ENCODE measurements around the gene CDH5. TPM values are rescaled to one million over a fixed set of nuclear protein-coding genes. Genes with fewer than 3 reads are reported as not detected.
"Not testable (repeated sequence)": the region's sequence is repeated elsewhere in the genome, so short reads cannot be mapped to it uniquely, and the experiment has no call there.

Gene CDH5
- polyA plus RNA-seq = 20.2 TPM
- long read RNA-seq, donor 1, full-length matches to known transcripts = 2 of 2 reads
- long read RNA-seq, donor 1, partial matches to known transcripts = 0 of 2 reads
- long read RNA-seq, donor 1, other reads (novel, unspliced or antisense) = 0 of 2 reads
- long read RNA-seq, donor 2, full-length matches to known transcripts = 2 of 8 reads
- long read RNA-seq, donor 2, partial matches to known transcripts = 6 of 8 reads
- long read RNA-seq, donor 2, other reads (novel, unspliced or antisense) = 0 of 8 reads
- long read RNA-seq, donor 3 = 0 reads
- long read RNA-seq, donor 4, full-length matches to known transcripts = 1 of 1 reads
- long read RNA-seq, donor 4, partial matches to known transcripts = 0 of 1 reads
- long read RNA-seq, donor 4, other reads (novel, unspliced or antisense) = 0 of 1 reads
- long read RNA-seq, donor 5, full-length matches to known transcripts = 4 of 4 reads
- long read RNA-seq, donor 5, partial matches to known transcripts = 0 of 4 reads
- long read RNA-seq, donor 5, other reads (novel, unspliced or antisense) = 0 of 4 reads
- long read RNA-seq, donor 6, full-length matches to known transcripts = 7 of 13 reads
- long read RNA-seq, donor 6, partial matches to known transcripts = 6 of 13 reads
- long read RNA-seq, donor 6, other reads (novel, unspliced or antisense) = 0 of 13 reads
- long read RNA-seq, donor 7, full-length matches to known transcripts = 2 of 2 reads
- long read RNA-seq, donor 7, partial matches to known transcripts = 0 of 2 reads
- long read RNA-seq, donor 7, other reads (novel, unspliced or antisense) = 0 of 2 reads
- long read RNA-seq, donor 8, full-length matches to known transcripts = 5 of 10 reads
- long read RNA-seq, donor 8, partial matches to known transcripts = 5 of 10 reads
- long read RNA-seq, donor 8, other reads (novel, unspliced or antisense) = 0 of 10 reads
- long read RNA-seq, donor 9, full-length matches to known transcripts = 1 of 7 reads
- long read RNA-seq, donor 9, partial matches to known transcripts = 6 of 7 reads
- long read RNA-seq, donor 9, other reads (novel, unspliced or antisense) = 0 of 7 reads
- long read RNA-seq, donor 10, full-length matches to known transcripts = 2 of 2 reads
- long read RNA-seq, donor 10, partial matches to known transcripts = 0 of 2 reads
- long read RNA-seq, donor 10, other reads (novel, unspliced or antisense) = 0 of 2 reads
- long read RNA-seq, donor 11 = 0 reads

GRCh38 chr16:66366433-66367299, at the start of gene CDH5:
CDH5 (plus strand) TSS chr16:66366691; CDS start chr16:66379338, 12,647 bp downstream.
- WGBS (ENCODE audit: insufficient coverage, low lambda C conversion rate) = no CpG with 5 or more reads among the region's 25 CpGs
- Histone ChIP-seq H3K4me1 (ENCODE audit: control insufficient read depth, insufficient read depth, low read length) (no peaks in the 10 kb centered on the region), H3K9me3 (ENCODE audit: control insufficient read depth, low read depth, low read length) (no peaks in the 10 kb centered on the region), H3K36me3 (ENCODE audit: control insufficient read depth, insufficient read depth, low read length) (no peaks in the 10 kb centered on the region), H3K27ac (ENCODE audit: low read length) (no peak within 1 kb of the TSS), H3K27me3 (ENCODE audit: control insufficient read depth, insufficient read depth, low read length) (peaks cover 7% of the 10 kb centered on the region), H3K4me3 (ENCODE audit: low read length) (peak within 1 kb of the TSS; percentile 16)
- DNase-seq = no peak

DNA sequence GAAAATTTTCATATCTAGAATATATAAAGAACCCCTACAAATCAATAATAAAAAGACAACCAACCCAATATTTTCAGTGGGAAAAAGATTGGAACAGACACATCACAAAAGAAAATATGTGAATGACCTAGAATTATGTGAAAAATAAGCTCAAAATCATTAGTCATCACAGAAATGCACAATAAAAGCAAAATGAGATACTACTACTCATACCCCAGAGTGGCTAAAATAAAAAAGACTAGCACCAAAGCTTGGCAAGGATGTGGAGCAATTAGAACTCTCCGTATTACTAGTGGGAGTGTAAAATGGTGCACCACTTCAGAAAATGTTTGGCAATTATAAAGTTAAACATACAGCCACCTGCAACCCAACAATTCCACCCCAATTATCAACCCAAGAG, 48.0 kb upstream of the CDH5 start:
- 80% methylated on average over 1 of the region's 1 CpG for WGBS (ENCODE audit: insufficient coverage, low lambda C conversion rate)
- DNase-seq = no peak
- no peak overlapping the region for H3K27ac ChIP-seq (ENCODE audit: low read length)
- H3K4me1 ChIP-seq (ENCODE audit: control insufficient read depth, insufficient read depth, low read length) = no peaks in the 10 kb centered on the region
- no peaks in the 10 kb centered on the region for H3K9me3 ChIP-seq (ENCODE audit: control insufficient read depth, low read depth, low read length)
- no peak overlapping the region for H3K4me3 ChIP-seq (ENCODE audit: low read length)
- H3K36me3 ChIP-seq (ENCODE audit: control insufficient read depth, insufficient read depth, low read length) = no peaks in the 10 kb centered on the region
- peaks cover 5% of the 10 kb centered on the region for H3K27me3 ChIP-seq (ENCODE audit: control insufficient read depth, insufficient read depth, low read length)

- H3K4me3 ChIP-seq (ENCODE audit: low read length) = no peak overlapping the region
- H3K9me3 ChIP-seq (ENCODE audit: control insufficient read depth, low read depth, low read length) = no peaks in the 10 kb centered on the region
- no peaks in the 10 kb centered on the region for H3K4me1 ChIP-seq (ENCODE audit: control insufficient read depth, insufficient read depth, low read length)
- DNase-seq = no peak
- peaks cover 5% of the 10 kb centered on the region for H3K27me3 ChIP-seq (ENCODE audit: control insufficient read depth, insufficient read depth, low read length)
- H3K27ac ChIP-seq (ENCODE audit: low read length) = no peak overlapping the region
- H3K36me3 ChIP-seq (ENCODE audit: control insufficient read depth, insufficient read depth, low read length) = no peaks in the 10 kb centered on the region
These were observed 45.7 kb upstream of the CDH5 start for GRCh38 chr16:66320774-66321173.

GRCh38 chr16:66322174-66322573, 44.3 kb upstream of the CDH5 start:
- WGBS (ENCODE audit: insufficient coverage, low lambda C conversion rate) = 100% methylated on average over 1 of the region's 4 CpGs
- DNase-seq = no peak
- Histone ChIP-seq H3K27ac (ENCODE audit: low read length) (no peak overlapping the region), H3K4me3 (ENCODE audit: low read length) (no peak overlapping the region), H3K27me3 (ENCODE audit: control insufficient read depth, insufficient read depth, low read length) (peaks cover 5% of the 10 kb centered on the region), H3K9me3 (ENCODE audit: control insufficient read depth, low read depth, low read length) (no peaks in the 10 kb centered on the region), H3K4me1 (ENCODE audit: control insufficient read depth, insufficient read depth, low read length) (peaks cover 2% of the 10 kb centered on the region), H3K36me3 (ENCODE audit: control insufficient read depth, insufficient read depth, low read length) (no peaks in the 10 kb centered on the region)

DNA sequence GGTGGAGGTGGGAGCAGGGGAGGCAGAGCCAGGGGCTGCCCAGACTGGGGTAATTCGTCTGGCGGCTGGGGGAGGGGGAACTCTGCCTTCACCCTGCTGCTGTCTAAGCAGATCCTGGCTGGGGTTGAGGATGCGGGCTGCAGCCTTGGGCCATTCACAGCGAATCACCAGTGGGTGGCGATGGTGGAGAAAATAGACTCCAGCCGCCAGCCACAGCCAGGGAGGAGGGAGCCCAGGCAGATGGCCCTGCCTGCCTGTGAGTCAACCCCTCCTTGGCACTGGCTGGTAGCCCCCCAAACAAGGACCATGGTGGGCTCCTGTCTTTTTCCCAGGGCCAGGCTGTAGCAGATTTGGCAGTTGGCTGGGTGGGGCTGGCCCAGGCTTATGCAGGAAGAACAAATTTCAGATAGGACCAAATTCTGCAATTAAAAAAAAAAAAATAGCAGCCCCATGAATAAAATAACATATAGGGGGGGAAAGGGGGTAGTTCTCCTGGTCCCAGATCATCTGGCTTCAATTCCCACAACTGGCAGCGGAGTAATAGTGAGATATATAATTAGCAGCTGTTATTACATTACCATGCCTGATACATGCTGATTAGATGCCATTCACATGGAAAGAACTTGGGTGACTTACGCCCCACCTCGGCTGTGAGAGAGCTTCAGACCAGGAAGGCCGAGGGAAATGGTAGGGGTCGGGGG, 41.5 kb upstream of the CDH5 start:
- Histone ChIP-seq H3K9me3 (ENCODE audit: control insufficient read depth, low read depth, low read length) (no peaks in the 10 kb centered on the region), H3K27ac (ENCODE audit: low read length) (no peak overlapping the region), H3K27me3 (ENCODE audit: control insufficient read depth, insufficient read depth, low read length) (peaks cover 5% of the 10 kb centered on the region), H3K4me1 (ENCODE audit: control insufficient read depth, insufficient read depth, low read length) (peaks cover 4% of the 10 kb centered on the region), H3K36me3 (ENCODE audit: control insufficient read depth, insufficient read depth, low read length) (no peaks in the 10 kb centered on the region), H3K4me3 (ENCODE audit: low read length) (no peak overlapping the region)
- DNase-seq = no peak
- no CpG with 5 or more reads among the region's 11 CpGs for WGBS (ENCODE audit: insufficient coverage, low lambda C conversion rate)

DNA sequence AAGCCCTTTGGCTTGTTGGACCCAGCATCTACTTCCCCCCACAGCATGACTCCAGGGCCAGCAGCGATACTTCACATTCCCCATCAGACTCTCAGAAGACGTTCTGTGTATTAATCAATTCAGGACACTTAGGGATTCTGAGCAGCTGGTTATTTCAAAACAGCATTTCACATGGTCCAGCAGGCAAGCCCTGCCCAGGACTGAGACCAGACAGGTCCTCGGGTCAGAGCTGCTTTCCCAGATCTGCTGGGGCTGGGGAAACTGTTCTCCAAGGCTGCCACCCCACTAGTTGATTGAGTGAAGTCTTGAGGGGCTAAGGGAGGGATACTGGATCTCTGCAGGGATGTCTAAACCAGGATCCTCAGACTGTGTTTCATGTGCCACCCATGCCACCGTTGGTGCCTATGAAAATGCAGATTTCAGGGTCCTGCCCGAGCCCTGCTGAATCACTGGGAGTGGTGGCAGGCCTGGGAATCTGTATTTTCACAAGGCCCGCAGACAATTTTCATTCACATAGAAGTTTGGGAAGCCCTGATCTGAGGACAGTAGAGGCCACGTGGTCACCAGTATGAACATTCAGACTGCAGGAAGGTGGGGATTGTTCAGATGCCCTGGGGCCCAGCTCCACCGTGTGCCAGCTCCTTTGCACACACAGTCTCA, 40.6 kb upstream of the CDH5 start:
- no peak for DNase-seq
- no CpG with 5 or more reads among the region's 8 CpGs for WGBS (ENCODE audit: insufficient coverage, low lambda C conversion rate)

DNA sequence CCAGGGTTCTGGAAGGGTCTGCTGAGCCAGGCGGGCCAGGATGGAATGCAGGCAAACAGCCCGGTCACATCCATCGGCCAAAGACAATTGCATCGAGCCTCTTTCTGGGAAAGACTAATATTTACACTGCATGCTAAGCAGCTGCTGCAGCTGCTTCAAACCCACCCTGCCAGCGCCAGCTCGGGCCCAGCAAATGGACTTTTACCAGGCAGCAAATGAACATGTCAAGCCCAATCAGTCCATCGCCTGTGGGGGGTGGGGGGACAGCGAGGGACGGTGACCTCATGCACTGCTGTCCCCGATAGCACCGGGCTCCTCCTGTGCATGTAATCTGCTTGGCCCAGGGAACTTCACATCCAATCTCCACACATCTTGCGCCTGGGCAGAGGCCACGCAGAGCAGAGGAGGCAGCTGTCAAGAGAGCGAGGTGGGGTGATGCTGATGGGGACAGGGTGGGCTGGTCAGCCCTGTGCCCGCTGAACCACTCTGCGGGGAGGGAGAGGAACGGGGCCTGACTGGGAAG, 39.4 kb upstream of the CDH5 start:
- DNase-seq = peak; percentile 47 to 60
- WGBS (ENCODE audit: insufficient coverage, low lambda C conversion rate) = no CpG with 5 or more reads among the region's 17 CpGs
- Histone ChIP-seq H3K27ac (ENCODE audit: low read length) (peak overlapping the region; percentile 33), H3K4me1 (ENCODE audit: control insufficient read depth, insufficient read depth, low read length) (peaks cover 4% of the 10 kb centered on the region), H3K4me3 (ENCODE audit: low read length) (no peak overlapping the region), H3K9me3 (ENCODE audit: control insufficient read depth, low read depth, low read length) (no peaks in the 10 kb centered on the region), H3K27me3 (ENCODE audit: control insufficient read depth, insufficient read depth, low read length) (no peaks in the 10 kb centered on the region), H3K36me3 (ENCODE audit: control insufficient read depth, insufficient read depth, low read length) (no peaks in the 10 kb centered on the region)

More for the DNA sequence above, 40.6 kb upstream of the CDH5 start:
- peaks cover 5% of the 10 kb centered on the region for H3K27me3 ChIP-seq (ENCODE audit: control insufficient read depth, insufficient read depth, low read length)
- no peak overlapping the region for H3K4me3 ChIP-seq (ENCODE audit: low read length)
- no peaks in the 10 kb centered on the region for H3K36me3 ChIP-seq (ENCODE audit: control insufficient read depth, insufficient read depth, low read length)
- H3K9me3 ChIP-seq (ENCODE audit: control insufficient read depth, low read depth, low read length) = no peaks in the 10 kb centered on the region
- no peak overlapping the region for H3K27ac ChIP-seq (ENCODE audit: low read length)
- H3K4me1 ChIP-seq (ENCODE audit: control insufficient read depth, insufficient read depth, low read length) = peaks cover 4% of the 10 kb centered on the region

DNA sequence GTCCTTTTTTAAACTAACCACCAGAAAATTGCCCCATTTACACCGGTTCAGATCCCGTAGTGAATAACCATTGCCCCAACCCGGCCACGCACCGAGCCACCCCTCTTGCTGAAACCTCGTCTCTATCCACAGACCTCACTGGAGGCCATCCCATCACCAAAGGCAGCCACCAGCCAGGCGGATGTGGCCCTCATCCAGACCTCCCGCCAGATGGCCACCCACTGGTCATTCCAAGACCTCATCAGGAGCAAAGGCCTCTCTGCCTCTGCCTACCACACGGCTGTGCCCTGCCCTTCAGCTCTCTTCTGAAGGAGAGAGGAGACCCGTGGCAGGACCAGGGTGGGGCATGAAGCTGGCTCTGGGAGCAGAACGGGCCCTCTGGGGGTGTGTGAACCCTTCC, 38.2 kb upstream of the CDH5 start:
- Histone ChIP-seq H3K36me3 (ENCODE audit: control insufficient read depth, insufficient read depth, low read length) (no peaks in the 10 kb centered on the region), H3K4me3 (ENCODE audit: low read length) (no peak overlapping the region), H3K9me3 (ENCODE audit: control insufficient read depth, low read depth, low read length) (no peaks in the 10 kb centered on the region), H3K27ac (ENCODE audit: low read length) (no peak overlapping the region), H3K4me1 (ENCODE audit: control insufficient read depth, insufficient read depth, low read length) (peaks cover 4% of the 10 kb centered on the region), H3K27me3 (ENCODE audit: control insufficient read depth, insufficient read depth, low read length) (no peaks in the 10 kb centered on the region)
- no peak for DNase-seq
- WGBS (ENCODE audit: insufficient coverage, low lambda C conversion rate) = no CpG with 5 or more reads among the region's 11 CpGs

GRCh38 chr16:66331464-66331863, 35.0 kb upstream of the CDH5 start:
- H3K4me1 ChIP-seq (ENCODE audit: control insufficient read depth, insufficient read depth, low read length); H3K27me3 ChIP-seq (ENCODE audit: control insufficient read depth, insufficient read depth, low read length); H3K9me3 ChIP-seq (ENCODE audit: control insufficient read depth, low read depth, low read length); H3K36me3 ChIP-seq (ENCODE audit: control insufficient read depth, insufficient read depth, low read length); DNase-seq; H3K4me3 ChIP-seq (ENCODE audit: low read length); H3K27ac ChIP-seq (ENCODE audit: low read length): not testable (repeated sequence)
- no CpG with 5 or more reads among the region's 2 CpGs for WGBS (ENCODE audit: insufficient coverage, low lambda C conversion rate)
